ENCODE measurements around the gene PTPRT. TPM values are rescaled to one million over a fixed set of nuclear protein-coding genes. Genes with fewer than 3 reads are reported as not detected.

Gene PTPRT
- total RNA-seq, 1 experiment from 2014 or later = not detected

GRCh38 chr20:42957704-42958095 lies 232.0 kb downstream of the PTPRT start:
- Histone ChIP-seq H3K27me3 (ENCODE audit: insufficient read depth, low read length) (no peaks in the 10 kb centered on the region), H3K4me3 (replicated peaks in 1 of 2; ENCODE audit: low read depth in 1 of 2, low read length in 2 of 2) (no peak overlapping the region), H3K4me1 (ENCODE audit: control insufficient read depth in 1 of 2, insufficient read depth in 2 of 2, low read length in 2 of 2) (no peaks in the 10 kb centered on the region), H2AFZ (ENCODE audit: low read depth, low read length, poor library complexity, severe bottlenecking) (no peak overlapping the region), H3K36me3 (ENCODE audit: control insufficient read depth in 1 of 2, insufficient read depth in 2 of 2, low read length in 2 of 2) (no peaks in the 10 kb centered on the region), H3K27ac (ENCODE audit: low read depth, low read length) (no peak overlapping the region), H4K20me1 (ENCODE audit: insufficient read depth) (no peaks in the 10 kb centered on the region), H3K79me2 (ENCODE audit: insufficient read depth, low read length) (no peaks in the 10 kb centered on the region), H3K9ac (ENCODE audit: low read length) (no peak overlapping the region), H3K9me3 (ENCODE audit: control insufficient read depth in 1 of 2, insufficient read depth in 1 of 2, low read depth in 1 of 2, low read length in 2 of 2) (peaks cover 0 to 4% of the 10 kb centered on the region in 2 experiments; a peak in 2 of 4 replicates), H3K4me2 (ENCODE audit: low read length) (no peak overlapping the region), H3K9me2 (ENCODE audit: insufficient read depth) (no peaks in the 10 kb centered on the region)
- RAD21 ChIA-PET (ENCODE audit: low non-redundant PET in 1 of 2, low total read pairs in 2 of 2, uncharacterized antibody in 2 of 2, unreplicated experiment in 2 of 2) = no interaction called here
- POLR2A ChIA-PET = no interaction called here
- TF ChIP-seq ZFX (IDR thresholded peaks at IDR 0.05) (no peak), POLR2AphosphoS5 (IDR thresholded peaks at IDR 0.05; ENCODE audit: low read depth, low read length) (no peak), POLR2A (IDR thresholded peaks at IDR 0.05; ENCODE audit: borderline replicate concordance, extremely low read depth, insufficient read depth, insufficient read length) (no peak), EZH2 (IDR thresholded peaks at IDR 0.05) (no peak), EGR1 (IDR thresholded peaks at IDR 0.05; ENCODE audit: low read depth) (no peak), CEBPB (IDR thresholded peaks at IDR 0.05; ENCODE audit: low read depth) (no peak), SRF (IDR thresholded peaks at IDR 0.05; ENCODE audit: low read depth) (no peak), ZNF274 (IDR thresholded peaks at IDR 0.05; ENCODE audit: low read depth, low read length) (no peak), SP1 (IDR thresholded peaks at IDR 0.05; ENCODE audit: low read depth) (no peak), MAX (IDR thresholded peaks at IDR 0.05) (no peak), TCF7L2 (IDR thresholded peaks at IDR 0.05; ENCODE audit: borderline replicate concordance, extremely low read depth, insufficient read depth, insufficient read length) (no peak), SIN3A (IDR thresholded peaks at IDR 0.05; ENCODE audit: low read depth) (no peak)
- TF ChIP-seq, protein P1, sequence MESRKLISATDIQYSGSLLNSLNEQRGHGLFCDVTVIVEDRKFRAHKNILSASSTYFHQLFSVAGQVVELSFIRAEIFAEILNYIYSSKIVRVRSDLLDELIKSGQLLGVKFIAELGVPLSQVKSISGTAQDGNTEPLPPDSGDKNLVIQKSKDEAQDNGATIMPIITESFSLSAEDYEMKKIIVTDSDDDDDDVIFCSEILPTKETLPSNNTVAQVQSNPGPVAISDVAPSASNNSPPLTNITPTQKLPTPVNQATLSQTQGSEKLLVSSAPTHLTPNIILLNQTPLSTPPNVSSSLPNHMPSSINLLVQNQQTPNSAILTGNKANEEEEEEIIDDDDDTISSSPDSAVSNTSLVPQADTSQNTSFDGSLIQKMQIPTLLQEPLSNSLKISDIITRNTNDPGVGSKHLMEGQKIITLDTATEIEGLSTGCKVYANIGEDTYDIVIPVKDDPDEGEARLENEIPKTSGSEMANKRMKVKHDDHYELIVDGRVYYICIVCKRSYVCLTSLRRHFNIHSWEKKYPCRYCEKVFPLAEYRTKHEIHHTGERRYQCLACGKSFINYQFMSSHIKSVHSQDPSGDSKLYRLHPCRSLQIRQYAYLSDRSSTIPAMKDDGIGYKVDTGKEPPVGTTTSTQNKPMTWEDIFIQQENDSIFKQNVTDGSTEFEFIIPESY (IDR thresholded peaks at IDR 0.05; ENCODE audit: extremely low read depth, insufficient replicate concordance, low read length) = no peak
- ATAC-seq = no peak
- CTCF ChIA-PET = no interaction called here
- no peak for DNase-seq (ENCODE audit: low read depth, low spot score)
- intact Hi-C loops (cut with micrococcal nuclease) = no loop called here
- BruUV-seq (replicated peaks) = no TSS peak

Measured in HCT116 (cell line).